ENCODE measurements around the gene EFCAB6.

EFCAB6 gene

DNA sequence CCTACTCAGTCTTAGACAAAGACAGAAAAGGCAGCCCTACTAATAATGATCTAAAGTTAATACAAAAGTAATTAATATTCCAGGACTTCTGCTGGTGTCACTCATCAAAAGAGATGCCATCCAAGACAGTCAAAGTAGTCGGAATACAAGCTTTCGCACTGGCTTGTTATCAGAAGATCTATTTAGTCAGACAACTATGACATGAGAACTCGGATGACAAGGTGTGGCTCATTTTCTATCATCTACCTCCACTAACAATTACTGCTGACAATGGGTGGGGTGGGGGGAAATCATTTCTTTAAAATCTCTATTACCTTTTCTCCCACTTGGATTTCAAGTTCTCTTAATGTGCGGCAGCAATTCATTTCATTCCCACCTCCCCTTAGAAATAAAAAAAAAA lies 56.7 kb downstream of the EFCAB6 start:
- H3K4me2 ChIP-seq (ENCODE audit: insufficient read depth, low read length) = no peak overlapping the region
- no peak overlapping the region for H3K9ac ChIP-seq (ENCODE audit: low read depth, low read length)
- no peaks in the 10 kb centered on the region for H3K36me3 ChIP-seq (ENCODE audit: insufficient read depth, low read length)
- H3K27ac ChIP-seq (ENCODE audit: low read length) = no peak overlapping the region
- no peak for DNase-seq
- no peak overlapping the region for H3K4me3 ChIP-seq (ENCODE audit: low read depth in 1 of 2, low read length in 2 of 2)
- peaks cover 4% of the 10 kb centered on the region for H3K27me3 ChIP-seq (ENCODE audit: insufficient read depth, low read length, poor library complexity)
- H4K20me1 ChIP-seq (ENCODE audit: insufficient read depth, low read length) = peaks cover 3% of the 10 kb centered on the region; the same call in 1 of the 2 replicates
- ATAC-seq (ENCODE audit: insufficient read depth, low read depth) = no peak
- TF ChIP-seq, protein P1, sequence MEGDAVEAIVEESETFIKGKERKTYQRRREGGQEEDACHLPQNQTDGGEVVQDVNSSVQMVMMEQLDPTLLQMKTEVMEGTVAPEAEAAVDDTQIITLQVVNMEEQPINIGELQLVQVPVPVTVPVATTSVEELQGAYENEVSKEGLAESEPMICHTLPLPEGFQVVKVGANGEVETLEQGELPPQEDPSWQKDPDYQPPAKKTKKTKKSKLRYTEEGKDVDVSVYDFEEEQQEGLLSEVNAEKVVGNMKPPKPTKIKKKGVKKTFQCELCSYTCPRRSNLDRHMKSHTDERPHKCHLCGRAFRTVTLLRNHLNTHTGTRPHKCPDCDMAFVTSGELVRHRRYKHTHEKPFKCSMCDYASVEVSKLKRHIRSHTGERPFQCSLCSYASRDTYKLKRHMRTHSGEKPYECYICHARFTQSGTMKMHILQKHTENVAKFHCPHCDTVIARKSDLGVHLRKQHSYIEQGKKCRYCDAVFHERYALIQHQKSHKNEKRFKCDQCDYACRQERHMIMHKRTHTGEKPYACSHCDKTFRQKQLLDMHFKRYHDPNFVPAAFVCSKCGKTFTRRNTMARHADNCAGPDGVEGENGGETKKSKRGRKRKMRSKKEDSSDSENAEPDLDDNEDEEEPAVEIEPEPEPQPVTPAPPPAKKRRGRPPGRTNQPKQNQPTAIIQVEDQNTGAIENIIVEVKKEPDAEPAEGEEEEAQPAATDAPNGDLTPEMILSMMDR (IDR thresholded peaks at IDR 0.05; ENCODE audit: borderline replicate concordance, extremely low read depth, low read length, poor library complexity, severe bottlenecking) = no peak
- no peak for TF ChIP-seq EZH2 (IDR thresholded peaks at IDR 0.05; ENCODE audit: borderline replicate concordance, low read depth, low read length, severe bottlenecking)
- H3K4me1 ChIP-seq (ENCODE audit: insufficient read depth, low read length) = no peaks in the 10 kb centered on the region
- H3K9me3 ChIP-seq (ENCODE audit: insufficient read depth, low read length, severe bottlenecking) = no peaks in the 10 kb centered on the region
- no peak overlapping the region for H2AFZ ChIP-seq (ENCODE audit: low read depth, low read length)
- H3K79me2 ChIP-seq (ENCODE audit: insufficient read depth, low read length) = no peaks in the 10 kb centered on the region

DNA sequence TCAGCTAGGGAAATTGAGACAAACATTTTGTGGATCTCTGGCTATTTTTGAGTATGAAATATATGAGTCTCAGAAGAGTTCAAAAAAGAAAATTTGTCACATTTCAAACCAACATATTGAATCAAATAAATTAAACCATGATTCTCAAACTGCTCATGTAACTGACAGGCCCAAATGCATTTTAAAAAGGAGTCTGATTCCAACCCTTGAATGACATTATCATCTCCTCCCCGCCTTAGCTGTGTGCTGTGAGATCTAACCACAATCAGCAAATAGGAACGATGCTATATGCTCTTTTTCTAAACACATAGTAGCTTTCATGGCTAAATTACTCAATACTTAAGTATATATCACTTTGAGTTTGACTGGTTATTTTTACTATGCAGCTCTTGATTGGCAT lies 57.1 kb downstream of the EFCAB6 start:
- Histone ChIP-seq H3K4me1 (ENCODE audit: insufficient read depth, low read length) (no peaks in the 10 kb centered on the region), H3K4me2 (ENCODE audit: insufficient read depth, low read length) (no peak overlapping the region), H3K36me3 (ENCODE audit: insufficient read depth, low read length) (no peaks in the 10 kb centered on the region), H2AFZ (ENCODE audit: low read depth, low read length) (no peak overlapping the region), H3K27me3 (ENCODE audit: insufficient read depth, low read length, poor library complexity) (peaks cover 4% of the 10 kb centered on the region), H4K20me1 (ENCODE audit: insufficient read depth, low read length) (peaks cover 3% of the 10 kb centered on the region; the same call in 1 of the 2 replicates), H3K4me3 (ENCODE audit: low read depth in 1 of 2, low read length in 2 of 2) (no peak overlapping the region), H3K79me2 (ENCODE audit: insufficient read depth, low read length) (no peaks in the 10 kb centered on the region), H3K27ac (ENCODE audit: low read length) (no peak overlapping the region), H3K9me3 (ENCODE audit: insufficient read depth, low read length, severe bottlenecking) (no peaks in the 10 kb centered on the region), H3K9ac (ENCODE audit: low read depth, low read length) (no peak overlapping the region)
- TF ChIP-seq, protein P1 (IDR thresholded peaks at IDR 0.05; ENCODE audit: borderline replicate concordance, extremely low read depth, low read length, poor library complexity, severe bottlenecking) = no peak
- TF ChIP-seq EZH2 (IDR thresholded peaks at IDR 0.05; ENCODE audit: borderline replicate concordance, low read depth, low read length, severe bottlenecking) = no peak
- ATAC-seq (ENCODE audit: insufficient read depth, low read depth) = no peak
- no peak for DNase-seq

DNA sequence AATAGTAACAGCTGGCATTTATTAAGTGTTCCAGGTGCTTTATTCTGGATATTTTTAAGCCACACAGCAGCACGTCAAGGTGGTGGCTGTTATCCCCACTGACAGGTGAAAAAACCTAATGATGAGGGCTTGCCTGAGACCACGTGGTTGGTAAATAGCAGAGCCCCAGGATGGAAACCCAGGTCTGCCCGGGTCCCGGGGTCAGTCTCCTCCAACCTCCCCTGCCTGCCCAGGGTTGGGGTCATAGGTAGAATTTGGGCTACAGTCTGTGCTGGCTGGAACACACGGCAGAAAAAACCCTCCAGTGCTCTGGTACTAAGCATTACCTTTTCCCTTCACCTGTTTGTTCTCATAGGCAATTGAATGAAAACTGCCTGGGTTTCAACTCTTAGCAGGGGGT lies 57.9 kb downstream of the EFCAB6 start:
- Histone ChIP-seq H3K36me3 (ENCODE audit: insufficient read depth, low read length) (no peaks in the 10 kb centered on the region), H3K4me3 (ENCODE audit: low read depth in 1 of 2, low read length in 2 of 2) (no peak overlapping the region), H3K4me1 (ENCODE audit: insufficient read depth, low read length) (no peaks in the 10 kb centered on the region), H3K27ac (ENCODE audit: low read length) (no peak overlapping the region), H3K27me3 (ENCODE audit: insufficient read depth, low read length, poor library complexity) (peaks cover 7% of the 10 kb centered on the region), H3K9ac (ENCODE audit: low read depth, low read length) (no peak overlapping the region), H4K20me1 (ENCODE audit: insufficient read depth, low read length) (peaks cover 3% of the 10 kb centered on the region; the same call in 1 of the 2 replicates), H3K4me2 (ENCODE audit: insufficient read depth, low read length) (no peak overlapping the region), H3K9me3 (ENCODE audit: insufficient read depth, low read length, severe bottlenecking) (no peaks in the 10 kb centered on the region), H3K79me2 (ENCODE audit: insufficient read depth, low read length) (no peaks in the 10 kb centered on the region), H2AFZ (ENCODE audit: low read depth, low read length) (no peak overlapping the region)
- DNase-seq = no peak
- no peak for ATAC-seq (ENCODE audit: insufficient read depth, low read depth)
- TF ChIP-seq, protein P1 (IDR thresholded peaks at IDR 0.05; ENCODE audit: borderline replicate concordance, extremely low read depth, low read length, poor library complexity, severe bottlenecking) = no peak
- no peak for TF ChIP-seq EZH2 (IDR thresholded peaks at IDR 0.05; ENCODE audit: borderline replicate concordance, low read depth, low read length, severe bottlenecking)

DNA sequence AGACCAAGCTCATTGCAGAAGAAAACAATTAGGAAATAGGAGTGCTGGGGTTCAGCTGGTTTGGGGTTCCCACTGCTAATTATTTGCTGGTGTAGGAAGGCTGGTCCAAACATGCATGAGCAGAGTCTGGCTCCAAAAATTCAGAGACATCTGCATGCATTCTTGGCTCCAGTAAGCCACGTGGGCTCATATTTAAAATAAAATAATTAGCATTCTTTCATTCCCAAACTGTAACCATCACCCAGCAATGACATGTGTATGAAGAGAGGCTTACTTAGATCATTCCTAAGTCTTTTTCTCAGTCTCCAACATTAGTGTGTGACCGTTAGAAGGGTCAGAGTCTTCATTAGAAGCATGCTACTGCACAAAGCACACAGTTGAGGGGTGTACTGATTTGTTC lies 58.4 kb downstream of the EFCAB6 start:
- no peaks in the 10 kb centered on the region for H3K36me3 ChIP-seq (ENCODE audit: insufficient read depth, low read length)

More for the DNA sequence above, 58.4 kb downstream of the EFCAB6 start:
- Histone ChIP-seq H3K27me3 (ENCODE audit: insufficient read depth, low read length, poor library complexity) (peaks cover 7% of the 10 kb centered on the region), H4K20me1 (ENCODE audit: insufficient read depth, low read length) (peaks cover 3% of the 10 kb centered on the region; the same call in 1 of the 2 replicates), H3K27ac (ENCODE audit: low read length) (no peak overlapping the region), H3K4me1 (ENCODE audit: insufficient read depth, low read length) (no peaks in the 10 kb centered on the region), H3K4me3 (ENCODE audit: low read depth in 1 of 2, low read length in 2 of 2) (no peak overlapping the region), H3K9me3 (ENCODE audit: insufficient read depth, low read length, severe bottlenecking) (no peaks in the 10 kb centered on the region), H2AFZ (ENCODE audit: low read depth, low read length) (no peak overlapping the region), H3K4me2 (ENCODE audit: insufficient read depth, low read length) (no peak overlapping the region), H3K9ac (ENCODE audit: low read depth, low read length) (no peak overlapping the region), H3K79me2 (ENCODE audit: insufficient read depth, low read length) (no peaks in the 10 kb centered on the region)
- DNase-seq (no peak), ATAC-seq (ENCODE audit: insufficient read depth, low read depth) (no peak)
- no peak for TF ChIP-seq EZH2 (IDR thresholded peaks at IDR 0.05; ENCODE audit: borderline replicate concordance, low read depth, low read length, severe bottlenecking)
- TF ChIP-seq, protein P1 (IDR thresholded peaks at IDR 0.05; ENCODE audit: borderline replicate concordance, extremely low read depth, low read length, poor library complexity, severe bottlenecking) = no peak
